GM21447 (cell line): ENCODE data around the gene EIF2D.
"Not testable (repeated sequence)": the region's sequence is repeated elsewhere in the genome, so short reads cannot be mapped to it uniquely, and the experiment has no call there.

Experiments used
- ATAC-seq: cut with Tn5 transposase; IDR thresholded peaks from one replicate; pipeline ENCODE4 v1.9.1; 2021; ENCODE audit not compliant: unreplicated experiment

The EIF2D gene

GRCh38 chr1:206612129-206612876, at the start of gene EIF2D:
EIF2D (minus strand) TSS chr1:206612465; CDS start chr1:206612342, 123 bp downstream.
- ATAC-seq: peak; percentile 71

GRCh38 chr1:206661161-206661820, 49.0 kb upstream of the EIF2D start:
- no peak for ATAC-seq

- no peak for ATAC-seq
These were observed 47.9 kb upstream of the EIF2D start for GRCh38 chr1:206660136-206660535.

- ATAC-seq: no peak
These were observed 46.7 kb upstream of the EIF2D start for GRCh38 chr1:206658981-206659273.

DNA sequence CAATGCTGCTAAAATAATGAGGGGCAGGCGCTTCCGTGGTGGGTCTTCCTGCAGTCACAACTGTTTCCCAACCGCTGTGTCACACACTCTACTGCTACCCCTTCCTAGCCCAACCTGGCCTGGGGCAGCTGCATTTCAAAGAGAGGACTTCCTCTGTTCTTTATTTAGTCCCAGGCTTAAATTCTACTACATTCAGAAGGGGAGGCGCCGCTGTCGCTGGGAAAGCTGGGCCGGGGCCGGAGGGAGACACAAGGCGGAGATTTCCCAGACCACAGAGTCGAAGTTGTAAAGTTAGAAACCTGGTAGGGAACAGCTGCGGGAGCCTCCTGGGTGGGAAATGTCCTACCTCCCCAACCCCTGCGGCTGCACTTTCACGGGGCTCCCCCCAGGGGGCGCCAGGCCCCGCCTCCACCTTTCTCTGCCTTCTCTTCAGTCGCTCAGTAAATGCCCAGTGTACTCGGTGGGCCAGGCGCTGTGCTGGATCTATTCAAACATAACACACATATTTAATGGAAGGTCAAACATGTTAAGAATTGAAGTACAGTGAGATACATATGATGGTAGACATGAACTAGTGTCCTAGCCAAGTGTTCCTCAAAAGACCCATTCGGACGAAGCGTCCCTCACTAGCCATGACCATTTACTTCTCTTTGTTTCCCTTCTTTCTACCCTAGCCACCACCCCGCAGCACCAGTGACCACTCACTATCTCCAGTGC, 46.2 kb upstream of the EIF2D start:
- ATAC-seq: peak; percentile 51

DNA sequence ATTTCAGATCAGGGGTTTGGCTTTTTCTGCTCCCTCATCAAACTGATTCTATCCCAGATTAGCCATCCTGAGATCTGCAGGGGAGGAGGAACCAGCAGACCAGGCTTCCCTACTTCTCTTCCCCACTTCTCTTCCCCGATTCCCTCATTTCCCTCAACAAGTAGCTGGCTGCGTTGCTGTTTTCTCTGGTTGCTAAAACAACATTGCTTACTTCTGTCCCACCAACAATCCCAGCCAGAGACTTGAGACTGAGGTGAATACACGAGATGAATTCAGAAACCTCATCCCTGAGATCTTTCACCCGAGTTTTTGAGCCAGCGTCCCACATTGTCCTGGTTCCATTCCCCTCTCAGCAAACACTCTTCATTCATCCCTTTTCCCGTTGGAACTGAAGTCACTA, 45.5 kb upstream of the EIF2D start:
- ATAC-seq: no peak

DNA sequence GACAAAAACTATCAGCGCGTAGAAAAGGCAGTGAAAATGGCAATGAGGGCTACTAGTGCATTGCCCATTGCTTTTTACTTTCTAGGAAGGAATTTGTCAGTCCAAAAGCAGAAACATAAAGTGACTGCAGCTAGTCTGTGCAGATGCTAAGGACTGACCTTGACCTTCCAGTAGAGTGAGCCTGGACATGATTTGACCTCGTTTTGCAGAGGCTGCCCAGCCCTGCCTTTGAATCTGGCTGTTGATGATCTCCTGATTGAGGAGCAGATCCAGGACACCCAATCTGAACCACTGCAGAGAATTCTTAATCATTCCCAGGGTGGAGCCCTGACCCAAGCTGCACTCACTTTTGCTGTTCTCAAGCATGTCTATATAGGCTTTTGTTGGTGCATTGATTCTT, 44.7 kb upstream of the EIF2D start:
- ATAC-seq: no peak

DNA sequence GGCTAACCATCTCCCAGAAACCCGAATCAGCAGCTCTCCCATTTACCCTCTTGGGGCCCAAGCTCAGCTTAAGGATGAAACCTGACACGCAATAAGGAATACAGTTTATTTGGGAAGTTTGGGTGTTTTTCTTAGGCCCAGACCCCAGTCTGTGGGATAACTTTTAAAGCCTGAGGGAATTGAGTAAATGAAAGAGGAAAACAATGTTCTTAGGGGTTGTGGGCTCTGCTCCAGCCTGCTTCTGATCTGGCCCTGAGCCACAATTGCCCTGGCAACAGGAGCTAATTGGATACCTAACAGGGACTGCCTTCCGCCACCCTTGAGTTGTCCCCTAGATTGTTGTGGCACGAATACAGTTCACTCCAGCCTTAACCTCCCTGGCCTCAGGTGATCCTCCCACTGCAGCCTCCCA, 43.2 kb upstream of the EIF2D start:
- no peak for ATAC-seq

GRCh38 chr1:206654828-206655227, 42.6 kb upstream of the EIF2D start:
- ATAC-seq: no peak

DNA sequence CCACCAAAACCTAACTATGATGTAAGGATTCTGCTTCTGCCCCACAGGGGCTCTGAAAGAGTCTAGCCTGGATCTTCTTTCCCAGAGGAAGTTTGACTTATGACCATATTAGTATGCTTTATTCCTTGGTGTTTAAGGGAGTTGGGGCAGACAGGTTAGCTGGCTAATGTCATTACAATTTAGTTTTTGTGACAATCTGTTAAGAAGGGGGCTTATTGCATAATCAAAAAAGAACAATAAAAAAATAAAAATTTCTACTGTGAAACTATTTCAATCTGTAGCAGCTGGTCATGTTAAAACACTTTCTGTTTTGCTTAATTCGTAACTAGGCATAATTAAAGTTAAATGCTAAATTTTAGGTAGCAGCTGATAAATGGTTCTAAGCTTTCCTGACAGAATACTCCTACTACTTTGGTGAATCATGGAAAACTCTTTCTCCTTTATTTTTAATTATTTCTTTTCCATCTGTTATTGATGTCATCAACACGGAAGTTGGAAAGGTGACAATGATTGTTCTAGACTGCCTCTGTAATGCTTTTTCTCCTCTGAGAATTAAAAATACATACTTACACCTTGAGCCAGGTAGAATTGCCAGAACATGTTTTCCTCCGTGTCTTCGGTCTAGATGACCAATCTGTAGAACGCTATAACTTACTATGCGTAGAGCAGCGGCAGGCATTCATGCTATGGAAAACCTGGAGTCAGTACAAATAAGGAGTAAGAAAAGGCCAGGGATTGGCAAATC, 41.6 kb upstream of the EIF2D start:
- ATAC-seq: no peak

GRCh38 chr1:206651958-206652890, 40.0 kb upstream of the EIF2D start:
- no peak for ATAC-seq

- ATAC-seq: no peak
These were observed 38.7 kb upstream of the EIF2D start for GRCh38 chr1:206651014-206651413.

- no peak for ATAC-seq
These were observed 37.1 kb upstream of the EIF2D start for GRCh38 chr1:206649261-206649921.

DNA sequence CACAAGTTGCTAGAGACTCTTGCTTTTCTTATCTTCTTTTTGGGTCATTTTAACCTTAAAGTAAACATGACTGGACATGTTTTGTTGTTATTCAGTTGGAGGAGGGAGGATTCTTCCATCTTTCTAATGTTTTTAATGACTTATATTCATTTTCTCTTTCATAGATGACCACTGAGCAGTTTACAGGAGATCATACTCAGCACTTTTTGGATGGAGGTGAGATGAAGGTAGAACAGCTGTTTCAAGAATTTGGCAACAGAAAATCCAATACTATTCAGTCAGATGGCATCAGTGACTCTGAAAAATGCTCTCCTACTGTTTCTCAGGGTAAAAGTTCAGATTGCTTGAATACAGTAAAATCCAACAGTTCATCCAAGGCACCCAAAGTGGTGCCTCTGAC, 35.0 kb upstream of the EIF2D start:
- ATAC-seq: no peak

DNA sequence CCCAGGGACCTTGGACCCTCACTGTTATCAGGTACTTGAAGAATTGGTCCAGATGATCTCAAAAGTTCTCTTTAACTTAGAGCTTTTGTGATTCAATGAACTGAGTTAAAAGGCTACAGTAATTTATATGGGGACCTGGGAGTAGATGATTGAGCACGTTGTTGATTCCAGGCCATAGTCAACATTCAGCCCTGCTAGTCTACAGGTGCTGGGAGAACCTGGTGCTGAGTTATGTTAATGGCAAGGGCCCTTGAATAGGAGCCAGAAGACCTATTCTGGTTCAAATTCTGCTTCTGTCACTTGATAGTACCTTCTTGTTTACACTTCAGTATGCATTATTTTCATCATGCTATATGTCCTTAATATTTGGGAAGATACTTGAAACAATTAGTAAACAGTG, 34.2 kb upstream of the EIF2D start:
- no peak for ATAC-seq

DNA sequence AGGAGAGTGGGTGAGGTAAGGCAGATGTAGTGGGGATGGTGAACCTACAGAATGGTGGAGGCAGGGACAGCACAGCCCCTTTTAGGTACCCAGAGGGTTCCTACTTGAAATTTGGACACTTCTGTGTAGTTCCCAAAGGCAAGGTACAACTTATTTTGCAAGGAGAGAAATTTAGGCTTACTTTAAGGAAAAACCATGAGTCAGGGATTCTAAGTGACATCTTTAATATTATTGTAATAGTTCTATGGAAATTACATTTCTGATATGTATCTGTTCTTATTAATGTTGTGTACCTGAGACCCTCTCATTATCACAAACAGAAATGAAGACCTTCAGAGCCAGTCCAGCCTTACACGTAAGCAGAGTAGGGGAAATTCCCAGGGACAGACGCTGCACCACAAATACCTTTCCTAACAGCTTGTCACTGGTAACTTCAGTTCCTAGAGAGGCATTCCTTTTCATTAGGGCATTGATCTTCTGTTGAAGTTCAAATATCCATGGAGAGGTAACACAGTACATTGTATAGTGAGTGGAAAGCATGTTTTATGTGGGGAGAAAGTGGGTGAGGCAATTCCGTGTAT, 30.9 kb upstream of the EIF2D start:
- no peak for ATAC-seq

DNA sequence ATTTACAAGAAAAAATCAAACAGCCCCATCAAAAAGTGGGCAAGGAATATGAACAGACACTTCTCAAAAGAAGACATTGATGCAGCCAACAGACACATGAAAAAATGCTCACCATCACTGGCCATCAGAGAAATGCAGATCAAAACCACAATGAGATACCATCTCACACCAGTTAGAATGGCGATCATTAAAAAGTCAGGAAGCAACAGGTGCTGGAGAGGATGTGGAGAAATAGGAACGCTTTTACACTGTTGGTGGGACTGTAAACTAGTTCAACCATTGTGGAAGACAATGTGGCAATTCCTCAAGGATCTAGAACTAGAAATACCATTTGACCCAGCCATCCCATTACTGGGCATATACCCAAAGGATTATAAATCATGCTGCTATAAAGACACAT, 29.8 kb upstream of the EIF2D start:
- ATAC-seq: not testable (repeated sequence)

DNA sequence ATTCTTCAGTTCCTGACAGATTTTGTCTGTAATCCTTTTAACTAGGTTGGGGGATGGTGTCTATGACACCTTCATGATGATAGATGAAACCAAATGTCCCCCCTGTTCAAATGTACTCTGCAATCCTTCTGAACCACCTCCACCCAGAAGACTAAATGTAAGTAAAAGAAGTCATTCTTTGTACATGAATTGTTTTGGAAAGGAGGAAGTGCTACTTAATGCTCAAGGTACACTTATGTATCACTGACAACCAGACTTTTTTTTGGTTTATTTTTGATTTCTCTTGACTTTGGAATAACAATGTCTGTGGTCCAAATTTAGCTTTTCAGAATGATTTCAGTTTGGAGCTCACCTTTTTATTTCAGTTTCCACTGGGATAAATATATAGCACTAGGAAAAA, 25.3 kb upstream of the EIF2D start:
- no peak for ATAC-seq

DNA sequence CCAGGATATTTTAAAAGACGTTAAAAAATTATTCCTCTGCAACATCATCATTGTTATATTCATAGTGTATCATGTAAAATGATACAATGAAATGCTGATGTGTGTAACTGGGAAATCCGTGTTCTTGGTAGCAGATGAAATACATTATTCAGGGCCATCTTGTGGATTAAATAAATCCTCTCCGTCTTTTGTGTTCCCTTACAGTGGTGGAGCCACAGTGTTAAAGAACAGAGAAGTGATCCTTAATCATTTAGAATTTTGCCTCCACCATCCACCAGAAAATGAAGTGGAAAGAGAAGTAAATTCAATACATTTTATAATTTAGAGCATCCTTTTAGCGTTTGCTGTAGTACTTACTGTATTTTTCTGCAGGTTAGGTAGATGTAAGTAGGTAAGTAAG, 24.4 kb upstream of the EIF2D start:
- no peak for ATAC-seq

DNA sequence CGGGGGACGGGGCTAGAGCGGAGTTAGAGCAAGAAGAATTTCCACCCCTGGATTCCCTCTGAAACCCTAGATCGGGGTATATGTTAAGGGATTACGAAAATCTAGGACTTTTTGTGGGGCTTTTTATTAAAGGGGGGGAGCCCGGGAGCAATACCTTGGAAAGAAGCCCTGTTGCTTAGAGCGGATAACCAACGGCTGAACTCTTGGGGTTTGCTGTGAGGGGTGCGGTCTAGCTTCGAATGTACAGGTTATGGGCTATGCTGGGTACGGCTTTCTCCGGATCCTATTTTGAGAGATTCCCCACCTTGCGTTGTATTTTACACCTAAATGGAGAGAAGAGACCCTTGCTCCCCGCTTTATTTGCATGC, 23.7 kb upstream of the EIF2D start:
- peak; percentile 26 for ATAC-seq
